A673 (cell line): ENCODE results near the gene G3BP2. TPM values are rescaled to one million over a fixed set of nuclear protein-coding genes. Genes with fewer than 3 reads are reported as not detected.

Experiments used
- Bru-seq: library from RNA; stranded (reverse); fragments of 400-500 nt; gene quantifications from one replicate; lab custom pipeline; 2021; lab: Mats Ljungman, UMichigan
- BruChase-seq, 2 experiments: library from RNA; stranded (reverse); fragments of 400-500 nt; gene quantifications; one replicate each; lab custom pipeline; 2021; lab: Mats Ljungman, UMichigan
- BruUV-seq: library from RNA; stranded (reverse); fragments of 400-500 nt; replicated peaks from 2 replicates; lab custom pipeline; 2021; lab: Mats Ljungman, UMichigan
- CTCF ChIA-PET: fragments of 300-600 bp; sonication (Branson Sonifier 250); formaldehyde crosslinking; loops from one replicate; lab custom pipeline; 2022; ENCODE audit warnings: antibody characterized with exemption; lab: Charles Lee
- POLR2A ChIA-PET: fragments of 300-600 bp; sonication (Branson Sonifier 250); formaldehyde crosslinking; loops from one replicate; lab custom pipeline; 2022; ENCODE audit warnings: antibody characterized with exemption; ENCODE audit not compliant: low non-redundant PET; lab: Charles Lee
- DNase-seq: peaks from one replicate; pipeline ENCODE4 v3.0.0-alpha.2; 2015; ENCODE audit warnings: low spot score
- H3K27ac ChIP-seq: fragments of 200-600 bp; sonication (generic); 2 replicates; pipeline ENCODE4 v1.5.1; 2016; ENCODE audit warnings: mixed run types, low read depth, mild to moderate bottlenecking, mixed read lengths, antibody characterized with exemption, low read length; ENCODE audit not compliant: poor library complexity, severe bottlenecking
- H3K27me3 ChIP-seq: fragments of 200-600 bp; sonication (generic); replicated peaks from 2 replicates; pipeline ENCODE4 v1.6.1; 2017; ENCODE audit warnings: mixed run types, low read depth, mild to moderate bottlenecking, mixed read lengths, antibody characterized with exemption, low read length; ENCODE audit not compliant: insufficient read depth, poor library complexity
- H3K36me3 ChIP-seq: fragments of 200-600 bp; sonication (generic); 2 replicates; pipeline ENCODE4 v1.6.1; 2016; ENCODE audit warnings: mixed run types, mild to moderate bottlenecking, mixed read lengths, antibody characterized with exemption, low read length; ENCODE audit not compliant: insufficient read depth, poor library complexity, severe bottlenecking
- H3K4me1 ChIP-seq: fragments of 200-600 bp; sonication (generic); 2 replicates; pipeline ENCODE4 v1.6.1; 2017; ENCODE audit warnings: mixed run types, mild to moderate bottlenecking, mixed read lengths, antibody characterized with exemption, low read length; ENCODE audit not compliant: insufficient read depth, poor library complexity, severe bottlenecking
- H3K4me3 ChIP-seq: fragments of 200-600 bp; sonication (generic); 2 replicates; pipeline ENCODE4 v1.5.1; 2016; ENCODE audit warnings: low read depth, mixed run types, mild to moderate bottlenecking, mixed read lengths, low read length; ENCODE audit not compliant: poor library complexity, severe bottlenecking
- H3K9me3 ChIP-seq: fragments of 200-600 bp; sonication (generic); 2 replicates; pipeline ENCODE4 v1.6.1; 2016; ENCODE audit warnings: mixed run types, low read depth, mild to moderate bottlenecking, mixed read lengths, antibody characterized with exemption, low read length; ENCODE audit not compliant: poor library complexity, severe bottlenecking
- EZH2 ChIP-seq: fragments of 200-600 bp; sonication (generic); IDR thresholded peaks from 2 replicates; pipeline ENCODE4 v1.6.1; 2017; ENCODE audit warnings: borderline replicate concordance, low read depth, mild to moderate bottlenecking, mixed read lengths, antibody characterized with exemption, low read length; ENCODE audit not compliant: poor library complexity, severe bottlenecking
- intact Hi-C: fragments of 100-400 bp; cut with micrococcal nuclease; formaldehyde crosslinking; loops from one replicate; pipeline ENCODE4 v1.10.0; 2022; ENCODE audit not compliant: unreplicated experiment
- long read RNA-seq: library from polyadenylated mRNA; stranded (forward); transcript quantifications from one replicate; pipeline ENCODE4 v2.0.0, GENCODE V29; 2022
- total RNA-seq: library from RNA; stranded (reverse); gene quantifications from 2 replicates; pipeline ENCODE4 v1.2.3, GENCODE V29; 2021
- TF ChIP-seq, protein P1 (sequence below): fragments of 300-800, 200-600 bp; sonication (generic); conservative IDR thresholded peaks from 2 replicates; pipeline ENCODE4 v1.5.1; 2017; ENCODE audit warnings: low read depth, mild to moderate bottlenecking, antibody characterized with exemption, low read length, moderate library complexity, mixed read lengths

G3BP2 gene
- total RNA-seq (104 and 124 TPM in 2 replicates), Bru-seq, nascent RNA (percentile 91 among the genes with signal in this experiment), BruChase-seq, experiment 1, labeled RNA remaining after a 2-hour chase (percentile 93 among the genes with signal in this experiment), BruChase-seq, experiment 2, labeled RNA remaining after a 6-hour chase (percentile 97 among the genes with signal in this experiment)
- long read RNA-seq, full-length matches to known transcripts: 139 of 189 reads
- long read RNA-seq, partial matches to known transcripts: 3 of 189 reads
- long read RNA-seq, other reads (novel, unspliced or antisense): 47 of 189 reads

DNA sequence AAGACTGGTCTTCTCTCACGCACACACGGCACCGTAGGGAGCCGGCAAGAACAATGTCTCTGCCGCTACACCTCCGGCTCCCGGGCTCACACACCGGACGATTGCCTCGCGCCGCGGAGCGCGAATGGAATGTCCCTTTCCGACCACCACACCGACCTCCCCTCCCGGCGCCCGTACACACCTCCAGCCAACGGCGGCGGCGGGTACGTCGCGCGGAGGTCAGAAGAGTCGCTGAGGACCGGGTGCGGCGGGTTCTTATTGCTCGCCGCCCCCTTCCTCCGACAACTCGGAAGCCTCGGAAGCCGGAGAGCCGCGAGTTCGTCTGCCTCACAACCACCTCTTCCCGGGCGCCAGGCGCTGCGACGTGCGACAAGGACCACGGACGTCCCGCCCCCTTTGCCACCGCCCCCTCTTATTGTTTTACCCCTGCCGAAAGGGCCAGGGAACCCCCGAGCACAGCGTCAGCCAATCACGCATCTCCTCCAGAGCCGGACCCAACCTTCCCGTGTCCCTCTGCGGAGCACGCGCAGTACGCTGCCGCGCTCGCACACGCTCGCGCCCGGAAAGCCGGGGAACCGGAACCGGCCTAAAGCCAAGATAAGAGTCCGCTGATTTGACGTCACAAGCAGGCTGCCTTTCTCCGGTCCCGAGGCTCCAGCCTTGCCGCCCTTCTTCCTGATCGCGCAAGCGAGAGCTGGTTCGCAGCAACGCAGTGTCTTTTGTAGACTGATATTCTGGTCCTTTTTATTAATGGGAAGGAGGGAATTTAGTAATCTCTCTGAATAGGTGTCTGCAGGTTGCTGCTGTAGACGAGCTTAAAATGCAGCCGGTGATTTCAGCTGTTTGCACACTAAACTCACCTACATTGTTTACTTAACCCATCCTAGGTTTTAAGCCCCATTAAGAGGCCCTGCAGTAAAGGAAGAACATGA lies at the start of gene G3BP2:
Gene G3BP2, minus strand, starts transcription at position 385 of the 932 bp plus-strand sequence. CDS start 11,386 bp downstream, outside the sequence.
- H3K27ac ChIP-seq: peak within 1 kb of the TSS; percentile 89
- POLR2A ChIA-PET: no interaction called here
- H3K4me1 ChIP-seq: no peaks in the 10 kb centered on the region
- no peaks in the 10 kb centered on the region for H3K9me3 ChIP-seq
- no TSS peak for BruUV-seq
- peak; percentile 96 for DNase-seq
- no peak for TF ChIP-seq EZH2
- TF ChIP-seq, protein P1, sequence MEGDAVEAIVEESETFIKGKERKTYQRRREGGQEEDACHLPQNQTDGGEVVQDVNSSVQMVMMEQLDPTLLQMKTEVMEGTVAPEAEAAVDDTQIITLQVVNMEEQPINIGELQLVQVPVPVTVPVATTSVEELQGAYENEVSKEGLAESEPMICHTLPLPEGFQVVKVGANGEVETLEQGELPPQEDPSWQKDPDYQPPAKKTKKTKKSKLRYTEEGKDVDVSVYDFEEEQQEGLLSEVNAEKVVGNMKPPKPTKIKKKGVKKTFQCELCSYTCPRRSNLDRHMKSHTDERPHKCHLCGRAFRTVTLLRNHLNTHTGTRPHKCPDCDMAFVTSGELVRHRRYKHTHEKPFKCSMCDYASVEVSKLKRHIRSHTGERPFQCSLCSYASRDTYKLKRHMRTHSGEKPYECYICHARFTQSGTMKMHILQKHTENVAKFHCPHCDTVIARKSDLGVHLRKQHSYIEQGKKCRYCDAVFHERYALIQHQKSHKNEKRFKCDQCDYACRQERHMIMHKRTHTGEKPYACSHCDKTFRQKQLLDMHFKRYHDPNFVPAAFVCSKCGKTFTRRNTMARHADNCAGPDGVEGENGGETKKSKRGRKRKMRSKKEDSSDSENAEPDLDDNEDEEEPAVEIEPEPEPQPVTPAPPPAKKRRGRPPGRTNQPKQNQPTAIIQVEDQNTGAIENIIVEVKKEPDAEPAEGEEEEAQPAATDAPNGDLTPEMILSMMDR: no peak
- H3K36me3 ChIP-seq: no peaks in the 10 kb centered on the region
- H3K4me3 ChIP-seq: peak within 1 kb of the TSS; percentile 91
- CTCF ChIA-PET: no interaction called here
- H3K27me3 ChIP-seq: no peaks in the 10 kb centered on the region
- intact Hi-C loops: loop anchor here (5.0 kb wide), 1 partner anchor 49 kb away; the partner anchor contains the start of gene USO1

DNA sequence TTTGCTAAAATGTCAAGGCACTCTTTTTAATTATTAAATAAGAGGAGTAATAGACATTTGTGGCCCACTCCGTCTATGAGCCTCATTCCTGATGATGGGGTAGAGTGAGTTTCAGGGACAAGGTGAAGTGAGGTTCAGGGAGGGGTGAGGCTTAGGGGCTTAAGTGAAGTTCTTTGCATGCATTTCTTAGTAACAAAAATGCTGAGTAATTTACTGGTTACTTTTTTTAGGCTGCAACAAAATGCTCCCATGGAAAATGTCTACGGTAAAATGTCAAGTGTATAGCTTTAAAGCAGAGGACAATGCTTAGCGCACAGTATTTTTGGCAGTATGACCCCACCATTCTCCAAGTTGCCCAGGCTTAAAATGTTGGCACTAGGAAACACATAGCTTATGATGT lies 49.2 kb upstream of the G3BP2 start:
- POLR2A ChIA-PET: no interaction called here
- H3K9me3 ChIP-seq: no peaks in the 10 kb centered on the region
- intact Hi-C loops: loop anchor here (5.0 kb wide), 1 partner anchor 50 kb away; the partner anchor contains the start of gene G3BP2
- BruUV-seq: no TSS peak
- no peak overlapping the region for H3K27ac ChIP-seq
- no peaks in the 10 kb centered on the region for H3K4me1 ChIP-seq
- CTCF ChIA-PET: no interaction called here
- no peak for DNase-seq
- H3K36me3 ChIP-seq: no peaks in the 10 kb centered on the region
- no peak overlapping the region for H3K4me3 ChIP-seq
- TF ChIP-seq EZH2: no peak
- TF ChIP-seq, protein P1: no peak
- no peaks in the 10 kb centered on the region for H3K27me3 ChIP-seq

GRCh38 chr4:75718529-75718928 lies 45.3 kb upstream of the G3BP2 start:
- intact Hi-C loops: no loop called here
- DNase-seq: no peak
- ChIA-PET POLR2A (no interaction called here), CTCF (no interaction called here)
- TF ChIP-seq, protein P1: no peak
- TF ChIP-seq EZH2: no peak
- H3K36me3 ChIP-seq: no peaks in the 10 kb centered on the region
- no peaks in the 10 kb centered on the region for H3K9me3 ChIP-seq
- no peak overlapping the region for H3K4me3 ChIP-seq
- H3K27ac ChIP-seq: no peak overlapping the region
- no peaks in the 10 kb centered on the region for H3K27me3 ChIP-seq
- no TSS peak for BruUV-seq
- H3K4me1 ChIP-seq: peaks cover 9% of the 10 kb centered on the region
